Smooth muscle cell of bladder (primary cell): ENCODE data around the gene COPS7A. TPM values are rescaled to one million over a fixed set of nuclear protein-coding genes. Genes with fewer than 3 reads are reported as not detected.

Experiments used
- total RNA-seq: library from RNA; depleted of rRNA; stranded (reverse); fragments of >200 nt; gene quantifications from 2 replicates; pipeline ENCODE4 v1.2.3, GENCODE V29; 2014

COPS7A gene, protein sequence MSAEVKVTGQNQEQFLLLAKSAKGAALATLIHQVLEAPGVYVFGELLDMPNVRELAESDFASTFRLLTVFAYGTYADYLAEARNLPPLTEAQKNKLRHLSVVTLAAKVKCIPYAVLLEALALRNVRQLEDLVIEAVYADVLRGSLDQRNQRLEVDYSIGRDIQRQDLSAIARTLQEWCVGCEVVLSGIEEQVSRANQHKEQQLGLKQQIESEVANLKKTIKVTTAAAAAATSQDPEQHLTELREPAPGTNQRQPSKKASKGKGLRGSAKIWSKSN
- total RNA-seq: 78.9 and 89.7 TPM in 2 replicates

DNA sequence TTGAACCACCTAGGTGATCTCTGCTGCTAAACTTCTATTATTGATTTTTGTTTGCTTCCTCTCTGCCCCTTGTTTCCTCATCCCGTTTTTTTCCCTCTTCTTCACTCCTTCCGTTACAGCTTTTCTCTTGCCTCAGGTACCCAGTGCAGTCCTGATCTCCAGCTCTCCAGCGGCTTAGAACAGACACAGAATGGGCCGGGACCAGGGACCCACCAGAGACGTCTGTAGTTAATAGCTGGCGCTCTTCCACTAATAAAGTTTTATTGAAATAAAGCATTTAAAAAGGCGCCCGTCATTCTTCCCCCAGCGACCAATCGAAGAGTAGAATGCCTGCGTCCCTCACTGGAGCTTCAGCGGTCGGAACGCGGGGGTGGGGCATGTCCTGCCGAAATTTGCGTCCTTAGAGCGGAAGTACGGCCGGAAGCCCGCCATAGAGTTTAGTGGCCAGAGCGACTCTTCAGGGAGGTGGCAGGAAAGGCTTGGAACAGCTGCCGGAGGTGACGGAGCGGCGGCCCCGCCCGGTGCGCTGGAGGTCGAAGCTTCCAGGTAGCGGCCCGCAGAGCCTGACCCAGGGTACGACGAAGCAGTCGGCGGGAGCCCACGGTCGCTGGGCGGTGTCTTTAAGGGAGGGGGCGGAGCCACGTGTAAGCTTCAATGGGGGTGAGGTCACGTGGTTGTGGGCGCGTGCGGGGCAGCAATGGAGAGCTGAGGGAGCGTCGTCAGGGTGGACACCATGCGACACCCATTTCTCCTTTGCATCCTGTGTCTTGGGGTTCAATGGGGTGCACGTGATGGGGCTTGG is at the start of gene COPS7A:
Gene COPS7A (plus strand): TSS at position 440 of the 802 bp plus-strand sequence. CDS start 611 bp downstream, outside the sequence.

DNA sequence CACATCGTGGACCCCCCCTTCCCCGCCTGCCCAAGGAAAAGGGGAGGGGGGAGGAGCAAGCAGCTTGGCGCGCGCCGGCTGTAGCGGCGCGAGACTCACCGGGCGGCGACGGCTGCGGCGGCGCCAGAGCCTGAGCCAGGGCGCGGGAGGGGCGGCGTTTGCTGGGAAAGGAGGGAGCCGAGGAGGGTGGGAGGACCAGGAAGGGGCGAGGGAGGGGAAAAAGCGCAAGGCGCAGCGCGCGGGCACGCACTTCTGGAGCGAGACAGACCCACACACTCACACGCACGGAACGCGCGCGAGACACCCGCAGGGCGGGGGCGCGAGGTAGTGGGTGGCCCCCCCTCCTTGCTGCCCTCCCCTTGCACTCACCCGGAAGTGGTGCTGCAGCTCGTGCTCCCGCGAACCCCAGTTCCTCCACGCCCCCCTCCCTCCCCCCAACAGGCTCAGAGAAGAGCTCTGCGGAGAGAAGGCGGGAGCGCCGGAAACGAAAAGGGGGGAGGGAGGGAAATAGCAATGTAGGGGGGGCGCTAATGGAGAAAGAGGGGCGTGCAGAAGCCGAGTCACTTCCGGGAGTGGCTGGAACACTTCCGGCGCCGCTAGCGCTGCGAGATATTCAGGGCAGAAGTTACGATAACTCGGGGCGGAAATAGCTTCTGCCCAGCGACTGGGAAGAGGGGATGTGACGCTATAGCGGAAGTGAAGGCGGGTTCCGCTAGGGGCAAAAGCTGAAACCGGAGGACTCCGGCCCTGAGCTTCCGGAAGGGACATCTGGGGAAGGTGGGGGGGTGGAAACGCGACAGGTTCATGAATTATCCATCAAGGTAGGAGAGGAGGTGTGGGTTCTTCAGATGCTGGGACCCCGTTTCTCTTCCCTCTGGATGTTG is 34.6 kb upstream of the COPS7A start, which contains the start of gene ZNF384:
Gene ZNF384 (minus strand): TSS at position 377 of the 884 bp plus-strand sequence. CDS start 9,855 bp downstream, outside the sequence.

DNA sequence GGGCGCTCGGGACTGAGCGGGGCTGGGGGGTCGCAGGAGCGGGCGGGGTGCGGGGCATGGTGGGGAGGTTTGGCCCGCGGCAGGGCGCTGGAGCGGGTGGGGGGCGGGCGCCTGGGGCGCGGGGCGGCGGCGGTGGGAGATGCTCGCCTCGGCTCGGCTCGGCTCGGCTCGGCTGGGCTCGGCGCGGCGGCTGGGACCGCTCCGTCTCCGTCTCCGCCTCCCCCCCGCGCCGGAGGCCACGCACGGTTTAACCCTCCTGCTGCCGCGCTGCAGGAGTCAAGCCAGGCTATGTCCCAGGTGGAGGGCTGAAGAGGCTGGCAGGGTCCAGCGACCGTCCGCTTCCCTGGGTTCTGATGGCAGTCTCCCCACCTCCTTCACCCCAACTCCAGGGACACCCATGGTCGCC is 23.2 kb upstream of the COPS7A start, which contains the start of gene PIANP:
Gene PIANP (minus strand): TSS at position 170 of the 406 bp plus-strand sequence. CDS start 2,754 bp downstream, outside the sequence.

DNA sequence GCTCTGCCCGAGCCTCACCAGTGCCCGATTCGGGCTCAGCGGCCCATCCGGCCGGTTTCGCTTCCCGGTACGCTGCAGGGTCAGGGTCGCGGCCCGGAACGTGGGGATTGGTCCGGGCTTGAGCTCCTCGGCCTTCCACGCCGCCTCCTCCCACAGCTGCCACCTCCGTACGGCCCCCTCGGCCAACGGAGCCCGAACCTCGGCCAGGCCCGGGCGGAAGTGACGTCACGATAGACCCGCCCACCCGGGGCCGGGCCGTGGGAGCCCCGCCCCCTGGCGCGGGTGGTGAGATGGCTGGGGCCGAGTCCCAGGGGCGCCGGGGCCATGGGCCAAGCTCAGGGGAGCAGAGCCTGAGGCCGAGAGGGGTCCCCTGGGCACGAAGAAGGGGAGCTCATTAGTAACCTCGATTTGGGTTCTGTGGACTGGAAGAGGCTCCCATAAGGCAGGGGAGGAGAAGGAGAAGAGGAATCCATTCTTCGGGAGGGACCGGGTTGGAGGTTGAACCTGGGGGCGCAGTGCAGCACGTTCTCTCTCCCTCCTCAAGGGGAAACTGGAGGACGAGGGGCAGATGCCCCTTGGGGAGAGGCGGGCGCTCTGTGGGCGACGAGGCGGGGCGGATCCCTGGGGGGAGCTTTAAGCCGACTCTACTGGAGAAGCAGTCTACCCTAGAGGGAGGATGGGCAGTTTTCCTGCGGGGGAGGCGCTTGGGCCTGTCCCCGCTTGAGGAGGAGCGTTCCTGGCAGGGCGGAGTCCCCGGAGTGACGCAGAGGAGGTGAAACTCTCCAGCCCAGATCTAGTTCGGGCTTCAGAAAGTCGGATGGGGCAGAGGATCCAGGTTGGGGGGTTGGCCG is 29.3 kb downstream of the COPS7A start, which contains the start of gene MLF2:
Gene MLF2 (minus strand): TSS at position 221 of the 851 bp plus-strand sequence. CDS start 807 bp downstream, outside the sequence.

DNA sequence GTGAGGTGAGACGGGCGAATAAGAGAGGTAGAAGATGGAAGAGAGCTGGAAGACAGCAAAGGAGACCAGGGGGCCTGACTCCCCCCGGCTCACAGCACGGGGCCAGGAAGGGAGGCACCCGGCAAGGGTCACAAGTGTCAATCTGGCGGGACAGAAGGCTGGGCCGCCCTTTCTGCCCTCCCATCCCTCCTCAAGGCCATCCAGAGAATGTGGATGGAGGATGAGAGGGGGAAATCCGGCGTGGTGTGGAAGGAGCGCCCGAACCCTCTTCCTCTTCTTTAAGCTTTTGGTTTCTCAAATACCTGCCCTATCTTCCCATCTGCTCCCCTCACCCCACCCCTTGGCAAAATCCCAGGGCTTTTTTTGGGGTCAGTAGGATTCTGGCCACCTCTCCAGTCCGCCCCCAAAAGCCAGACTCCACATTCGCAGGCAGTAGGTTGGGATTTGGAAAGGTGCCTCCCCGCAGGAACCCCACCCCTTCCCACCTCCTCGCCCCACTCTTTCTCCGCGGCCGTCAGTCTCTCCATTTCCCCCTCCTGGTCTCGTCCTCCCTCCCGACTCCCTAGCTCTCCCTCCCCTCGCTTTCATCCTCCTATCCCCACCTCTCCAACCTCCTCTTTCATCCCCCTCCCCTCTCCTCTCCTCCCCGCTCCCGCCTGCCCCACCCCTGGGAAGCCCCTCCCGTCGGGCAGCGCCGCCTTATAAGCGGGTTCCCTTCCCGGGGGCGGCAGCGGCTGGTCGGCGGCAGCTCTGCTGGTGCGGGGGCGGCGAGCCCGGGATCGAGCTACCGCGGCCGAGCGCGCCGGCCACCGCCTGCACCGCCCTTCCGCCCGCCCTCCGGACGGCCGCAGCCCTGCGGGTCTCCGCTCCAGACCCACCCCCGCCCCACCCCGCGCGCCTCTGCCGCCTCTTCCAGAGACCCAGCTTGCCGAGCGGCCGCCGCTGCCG is 42.1 kb downstream of the COPS7A start, which contains the start of gene PTMS:
Gene PTMS (plus strand): TSS at position 730 of the 948 bp plus-strand sequence. CDS start 343 bp downstream, outside the sequence.

DNA sequence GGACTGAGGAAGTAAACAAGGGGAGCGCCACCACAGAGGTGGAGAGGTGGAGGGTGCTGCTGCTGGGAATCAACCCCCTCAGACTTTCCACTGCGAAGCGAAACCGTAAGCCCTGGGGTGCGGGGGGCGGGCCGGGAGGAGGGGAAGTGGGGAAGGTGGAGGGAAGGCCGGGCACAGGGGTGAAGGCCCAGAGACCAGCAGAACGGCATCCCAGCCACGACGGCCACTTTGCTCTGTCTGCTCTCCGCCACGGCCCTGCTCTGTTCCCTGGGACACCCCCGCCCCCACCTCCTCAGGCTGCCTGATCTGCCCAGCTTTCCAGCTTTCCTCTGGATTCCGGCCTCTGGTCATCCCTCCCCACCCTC is 48.5 kb downstream of the COPS7A start, which contains the start of gene LAG3:
Gene LAG3 (plus strand): TSS at position 190 of the 365 bp plus-strand sequence. CDS start 333 bp downstream, outside the sequence.

Other genes starting within 250 kb of the COPS7A start
- 143 and 163 TPM in 2 replicates for gene MRPL51, start 230.8 kb upstream of the COPS7A start, total RNA-seq
- gene NCAPD2, start 229.9 kb upstream of the COPS7A start, total RNA-seq: 26.3 and 28.8 TPM in 2 replicates
- gene GAPDH, start 189.5 kb upstream of the COPS7A start, total RNA-seq: 7,747 and 9,147 TPM in 2 replicates
- 11.2 and 13.2 TPM in 2 replicates for gene IFFO1, start 168.0 kb upstream of the COPS7A start, total RNA-seq
- gene NOP2, start 155.8 kb upstream of the COPS7A start, total RNA-seq: 9.8 and 17.4 TPM in 2 replicates
- 189 and 195 TPM in 2 replicates for gene CHD4, start 116.7 kb upstream of the COPS7A start, total RNA-seq
- not detected in 2 replicates for gene LPAR5, start 88.1 kb upstream of the COPS7A start, total RNA-seq
- 0.28 and 0.37 TPM in 2 replicates for gene ACRBP, start 76.6 kb upstream of the COPS7A start, total RNA-seq
- gene ING4, start 60.9 kb upstream of the COPS7A start, total RNA-seq: 27.2 and 34.4 TPM in 2 replicates
- 6.8 and 10.4 TPM in 2 replicates for gene ZNF384, start 34.7 kb upstream of the COPS7A start, total RNA-seq
- gene PIANP, start 23.2 kb upstream of the COPS7A start, total RNA-seq: 0.09 TPM in 1 of 2 replicates, not detected in the other
- gene MLF2, start 29.1 kb downstream of the COPS7A start, total RNA-seq: 106 and 115 TPM in 2 replicates
- 18.7 and 28.0 TPM in 2 replicates for gene PTMS, start 42.3 kb downstream of the COPS7A start, total RNA-seq
- 0.14 and 0.18 TPM in 2 replicates for gene LAG3, start 48.5 kb downstream of the COPS7A start, total RNA-seq
- gene CD4, start 65.5 kb downstream of the COPS7A start, total RNA-seq: 0.28 and 0.43 TPM in 2 replicates
- 2.8 and 3.0 TPM in 2 replicates for gene GPR162, start 97.8 kb downstream of the COPS7A start, total RNA-seq
- 78.9 and 105 TPM in 2 replicates for gene P3H3, start 104.4 kb downstream of the COPS7A start, total RNA-seq
- 0.92 and 1.3 TPM in 2 replicates for gene GNB3, start 116.9 kb downstream of the COPS7A start, total RNA-seq
- gene CDCA3, start 127.2 kb downstream of the COPS7A start, total RNA-seq: 2.0 and 2.1 TPM in 2 replicates
- 71.1 and 76.5 TPM in 2 replicates for gene USP5, start 128.1 kb downstream of the COPS7A start, total RNA-seq
- gene TPI1, start 143.5 kb downstream of the COPS7A start, total RNA-seq: 1,608 and 1,630 TPM in 2 replicates
- gene SPSB2, start 149.3 kb downstream of the COPS7A start, total RNA-seq: 6.5 and 6.7 TPM in 2 replicates
- gene LRRC23, start 180.8 kb downstream of the COPS7A start, total RNA-seq: 9.5 and 14.1 TPM in 2 replicates
- 11.7 and 44.1 TPM in 2 replicates for gene ENO2, start 190.5 kb downstream of the COPS7A start, total RNA-seq
- gene ATN1, start 203.9 kb downstream of the COPS7A start, total RNA-seq: 5.0 and 7.5 TPM in 2 replicates
- gene RNU7-1, start 219.8 kb downstream of the COPS7A start, total RNA-seq: not detected in 2 replicates
- 170 and 215 TPM in 2 replicates for gene C12orf57, start 220.0 kb downstream of the COPS7A start, total RNA-seq
- gene PTPN6, start 227.3 kb downstream of the COPS7A start, total RNA-seq: under 0.01 and 0.09 TPM in 2 replicates
- gene PHB2, start 246.6 kb downstream of the COPS7A start, total RNA-seq: 147 and 183 TPM in 2 replicates
- 32.4 and 39.4 TPM in 2 replicates for gene EMG1, start 246.9 kb downstream of the COPS7A start, total RNA-seq